H9 (cell line): ENCODE data around the gene DGCR8. TPM values are rescaled to one million over a fixed set of nuclear protein-coding genes. Genes with fewer than 3 reads are reported as not detected.

Source experiments
- DNase-seq: peaks from one replicate; pipeline ENCODE4 v3.0.0-alpha.2; 2017
- H2AFZ ChIP-seq: one replicate; pipeline ENCODE4 v1.6.1; 2013; ENCODE audit warnings: mild to moderate bottlenecking, low read length, control low read depth, moderate library complexity
- H2AK5ac ChIP-seq: 2 replicates; pipeline ENCODE4 v1.6.1; 2013; ENCODE audit warnings: low read length, control low read depth, mixed read lengths; ENCODE audit not compliant: insufficient read length
- H2BK120ac ChIP-seq: one replicate; pipeline ENCODE4 v1.6.1; 2013; ENCODE audit warnings: low read depth, mild to moderate bottlenecking, low read length, control low read depth, inconsistent platforms; ENCODE audit not compliant: poor library complexity, severe bottlenecking
- H2BK12ac ChIP-seq: 2 replicates; pipeline ENCODE4 v1.6.1; 2013; ENCODE audit warnings: low read length, control low read depth, mixed read lengths, low read depth; ENCODE audit not compliant: insufficient read length
- H2BK15ac ChIP-seq: 2 replicates; pipeline ENCODE4 v1.6.1; 2013; ENCODE audit warnings: low read depth, low read length, control low read depth
- H2BK20ac ChIP-seq: one replicate; pipeline ENCODE4 v1.6.1; 2013; ENCODE audit warnings: low read depth, mild to moderate bottlenecking, low read length, control low read depth, inconsistent platforms; ENCODE audit not compliant: poor library complexity, severe bottlenecking
- H2BK5ac ChIP-seq: 2 replicates; pipeline ENCODE4 v1.6.1; 2013; ENCODE audit warnings: low read length, control low read depth, mixed read lengths; ENCODE audit not compliant: insufficient read length
- H3K14ac ChIP-seq: 2 replicates; pipeline ENCODE4 v1.6.1; 2013; ENCODE audit warnings: low read length, control low read depth; ENCODE audit not compliant: insufficient read depth
- H3K18ac ChIP-seq: 2 replicates; pipeline ENCODE4 v1.6.1; 2013; ENCODE audit warnings: low read depth, mild to moderate bottlenecking, mixed read lengths, low read length, control low read depth; ENCODE audit not compliant: insufficient read length
- H3K23ac ChIP-seq: 2 replicates; pipeline ENCODE4 v1.6.1; 2013; ENCODE audit warnings: low read length, control low read depth, mixed read lengths, low read depth; ENCODE audit not compliant: insufficient read length
- H3K23me2 ChIP-seq: 2 replicates; pipeline ENCODE4 v1.6.1; 2013; ENCODE audit warnings: low read depth, mild to moderate bottlenecking, mixed read lengths, low read length, control low read depth; ENCODE audit not compliant: insufficient read length, poor library complexity, severe bottlenecking
- H3K27ac ChIP-seq: 2 replicates; pipeline ENCODE4 v1.5.1; 2013; ENCODE audit warnings: low read length, control low read depth, mixed read lengths, low read depth; ENCODE audit not compliant: insufficient read length
- H3K27me3 ChIP-seq: 2 replicates; pipeline ENCODE4 v1.6.1; 2013; ENCODE audit warnings: low read length, control low read depth, inconsistent platforms; ENCODE audit not compliant: insufficient read depth
- H3K4ac ChIP-seq: 2 replicates; pipeline ENCODE4 v1.6.1; 2013; ENCODE audit warnings: low read depth, mild to moderate bottlenecking, control low read depth, inconsistent platforms, low read length, moderate library complexity
- H3K4me1 ChIP-seq: 2 replicates; pipeline ENCODE4 v1.6.1; 2013; ENCODE audit warnings: low read length, control low read depth, inconsistent platforms; ENCODE audit not compliant: insufficient read depth
- H3K4me2 ChIP-seq: 2 replicates; pipeline ENCODE4 v1.6.1; 2013; ENCODE audit warnings: low read length, control low read depth, mixed read lengths; ENCODE audit not compliant: insufficient read length, insufficient read depth
- H3K56ac ChIP-seq: 2 replicates; pipeline ENCODE4 v1.6.1; 2013; ENCODE audit warnings: low read depth, mild to moderate bottlenecking, mixed read lengths, low read length, control low read depth; ENCODE audit not compliant: insufficient read length
- H3K79me1 ChIP-seq: 2 replicates; pipeline ENCODE4 v1.6.1; 2013; ENCODE audit warnings: low read depth, mild to moderate bottlenecking, moderate library complexity, low read length, control low read depth, inconsistent platforms; ENCODE audit not compliant: insufficient read depth, poor library complexity, severe bottlenecking
- H3K79me2 ChIP-seq: 2 replicates; pipeline ENCODE4 v1.6.1; 2013; ENCODE audit warnings: low read length, control low read depth, inconsistent platforms; ENCODE audit not compliant: insufficient read depth
- H3K9ac ChIP-seq: 2 replicates; pipeline ENCODE4 v1.6.1; 2013; ENCODE audit warnings: low read length, control low read depth, mixed read lengths; ENCODE audit not compliant: insufficient read length; ENCODE audit errors: extremely low read depth
- H3K9me3 ChIP-seq: one replicate; pipeline ENCODE4 v1.6.1; 2013; ENCODE audit warnings: low read depth, low read length, inconsistent platforms; ENCODE audit not compliant: control insufficient read depth
- H3T11ph ChIP-seq: one replicate; pipeline ENCODE4 v1.6.1; 2013; ENCODE audit warnings: mild to moderate bottlenecking, low read length, control low read depth, inconsistent platforms
- H4K20me1 ChIP-seq: one replicate; pipeline ENCODE4 v1.6.1; 2013; ENCODE audit not compliant: control insufficient read depth, insufficient read length, insufficient read depth
- H4K5ac ChIP-seq: 2 replicates; pipeline ENCODE4 v1.6.1; 2013; ENCODE audit warnings: low read depth, mild to moderate bottlenecking, mixed read lengths, low read length, control low read depth; ENCODE audit not compliant: insufficient read length
- H4K8ac ChIP-seq: replicated peaks from 2 replicates; pipeline ENCODE4 v1.6.1; 2013; ENCODE audit warnings: low read length, control low read depth, mixed read lengths, low read depth; ENCODE audit not compliant: insufficient read length
- H4K91ac ChIP-seq: 2 replicates; pipeline ENCODE4 v1.6.1; 2013; ENCODE audit warnings: low read depth, mild to moderate bottlenecking, moderate library complexity, mixed read lengths, low read length, control low read depth; ENCODE audit not compliant: insufficient read length
- H3K27ac Mint-ChIP-seq, 3 experiments: 2 replicates in 2 of 3; 3 replicates in 1 of 3; pipeline ENCODE4 v1.8.0; 2020 to 2021; ENCODE audit warnings: mixed read lengths in 3 of 3, mild to moderate bottlenecking in 1 of 3, moderate library complexity in 1 of 3
- H3K27me3 Mint-ChIP-seq: 2 replicates; pipeline ENCODE4 v1.8.0; 2021; ENCODE audit warnings: low read depth, mild to moderate bottlenecking, moderate library complexity, mixed read lengths
- H3K36me3 Mint-ChIP-seq, 3 experiments: 2 replicates in 2 of 3; 3 replicates in 1 of 3; pipeline ENCODE4 v1.8.0; 2020 to 2021; ENCODE audit warnings: low read depth in 3 of 3, mixed read lengths in 3 of 3; ENCODE audit not compliant: insufficient read depth in 1 of 3
- H3K4me1 Mint-ChIP-seq, 2 experiments: 2 replicates each; pipeline ENCODE4 v1.8.0; 2020; ENCODE audit warnings: mixed read lengths in 2 of 2
- H3K4me3 Mint-ChIP-seq, 2 experiments: 2 replicates in 1 of 2; 3 replicates in 1 of 2; pipeline ENCODE4 v1.8.0; 2020 to 2021; ENCODE audit warnings: mild to moderate bottlenecking in 2 of 2, mixed read lengths in 2 of 2, moderate library complexity in 1 of 2
- H3K9me3 Mint-ChIP-seq, 2 experiments: 2 replicates in 1 of 2; 3 replicates in 1 of 2; pipeline ENCODE4 v1.8.0; 2020; ENCODE audit warnings: mild to moderate bottlenecking in 2 of 2, mixed read lengths in 2 of 2, moderate library complexity in 1 of 2
- WGBS: extraction: QIAGEN DNeasy Blood & Tissue Kit; methylation state at CpG from one replicate; pipeline ENCODE4 v1.1.7; 2013; ENCODE audit warnings: missing lambda C conversion rate, low lambda C conversion rate, mixed read lengths; ENCODE audit not compliant: insufficient read length; ENCODE audit errors: extremely low coverage; 5-methylcytosine and 5-hydroxymethylcytosine counted together
- total RNA-seq: library from RNA; stranded (reverse); gene quantifications from 2 replicates; pipeline ENCODE4 v1.2.1, GENCODE V29; 2021
- TF ChIP-seq, protein P1 (sequence below): fragments of 200-600 bp; sonication (generic); conservative IDR thresholded peaks from 3 replicates; pipeline ENCODE4 v1.8.0; 2021; ENCODE audit warnings: antibody characterized with exemption, mild to moderate bottlenecking

The DGCR8 gene
- total RNA-seq, 1 experiment from 2014 or later = 74.5 TPM

DNA sequence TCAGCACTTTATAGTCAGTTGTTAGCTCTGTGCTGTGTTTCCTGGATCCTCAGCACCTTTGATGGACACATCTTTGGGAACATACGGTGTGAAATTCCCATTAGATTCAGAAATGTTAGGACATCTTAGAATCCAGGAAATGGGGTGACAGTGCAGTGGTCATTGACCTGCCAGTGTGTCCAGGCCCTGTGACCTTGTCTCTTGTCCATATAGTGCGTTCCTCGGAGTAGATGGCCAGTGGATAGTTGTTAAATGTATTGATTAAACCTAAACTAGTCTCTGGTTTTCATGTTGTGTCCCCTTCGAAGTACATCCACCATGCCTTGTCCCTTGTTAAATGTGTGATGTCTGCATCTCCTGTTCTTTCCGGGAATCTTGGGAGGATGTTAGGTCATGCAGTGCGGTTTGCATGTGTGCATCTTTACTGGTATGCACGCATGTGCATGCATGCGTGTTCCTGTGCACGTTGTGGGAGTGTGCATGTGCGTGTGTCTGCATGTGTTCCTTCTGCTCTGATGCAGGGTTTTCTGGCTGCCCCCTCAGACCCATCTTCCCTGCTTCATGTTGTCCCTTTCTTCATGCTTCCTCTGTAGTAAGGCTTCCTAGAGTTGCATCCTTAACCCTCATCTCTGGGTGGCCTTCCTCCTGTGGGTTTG is 4.0 kb downstream of the DGCR8 start:
- Histone ChIP-seq H3K9ac (no peak overlapping the region), H3K14ac (no peak overlapping the region)

More for the DNA sequence above, 4.0 kb downstream of the DGCR8 start:
- no peak overlapping the region for H2BK20ac ChIP-seq
- Mint-ChIP-seq H3K9me3 (no peaks in the 10 kb centered on the region), H3K27ac (peak overlapping the region in 2 of 3 experiments; percentile 86 to 89; a peak in 3 of 7 replicates), H3K27me3 (no peaks in the 10 kb centered on the region), H3K4me3 (no peak overlapping the region; a peak in 3 of 5 replicates), H3K36me3 (peaks cover 34 to 63% (median 52%) of the 10 kb centered on the region in 3 experiments; a peak in 6 of 7 replicates), H3K4me1 (peaks cover 37 to 50% of the 10 kb centered on the region in 2 experiments)
- H3K4ac ChIP-seq = no peak overlapping the region
- peaks cover 35% of the 10 kb centered on the region for H3K79me2 ChIP-seq
- no peak overlapping the region for H3K56ac ChIP-seq
- no peak overlapping the region for H4K91ac ChIP-seq
- no peak overlapping the region for H3T11ph ChIP-seq
- H3K9me3 ChIP-seq = no peaks in the 10 kb centered on the region
- H3K23ac ChIP-seq = no peak overlapping the region
- no peak overlapping the region for H2BK120ac ChIP-seq
- no peak overlapping the region for H3K27ac ChIP-seq
- H2AFZ ChIP-seq = no peak overlapping the region
- TF ChIP-seq, protein P1, sequence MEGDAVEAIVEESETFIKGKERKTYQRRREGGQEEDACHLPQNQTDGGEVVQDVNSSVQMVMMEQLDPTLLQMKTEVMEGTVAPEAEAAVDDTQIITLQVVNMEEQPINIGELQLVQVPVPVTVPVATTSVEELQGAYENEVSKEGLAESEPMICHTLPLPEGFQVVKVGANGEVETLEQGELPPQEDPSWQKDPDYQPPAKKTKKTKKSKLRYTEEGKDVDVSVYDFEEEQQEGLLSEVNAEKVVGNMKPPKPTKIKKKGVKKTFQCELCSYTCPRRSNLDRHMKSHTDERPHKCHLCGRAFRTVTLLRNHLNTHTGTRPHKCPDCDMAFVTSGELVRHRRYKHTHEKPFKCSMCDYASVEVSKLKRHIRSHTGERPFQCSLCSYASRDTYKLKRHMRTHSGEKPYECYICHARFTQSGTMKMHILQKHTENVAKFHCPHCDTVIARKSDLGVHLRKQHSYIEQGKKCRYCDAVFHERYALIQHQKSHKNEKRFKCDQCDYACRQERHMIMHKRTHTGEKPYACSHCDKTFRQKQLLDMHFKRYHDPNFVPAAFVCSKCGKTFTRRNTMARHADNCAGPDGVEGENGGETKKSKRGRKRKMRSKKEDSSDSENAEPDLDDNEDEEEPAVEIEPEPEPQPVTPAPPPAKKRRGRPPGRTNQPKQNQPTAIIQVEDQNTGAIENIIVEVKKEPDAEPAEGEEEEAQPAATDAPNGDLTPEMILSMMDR = no peak
- H4K8ac ChIP-seq = no peak overlapping the region
- H2BK5ac ChIP-seq = no peak overlapping the region
- H3K27me3 ChIP-seq = no peaks in the 10 kb centered on the region
- H3K4me1 ChIP-seq = peaks cover 2% of the 10 kb centered on the region; the same call in 1 of the 2 replicates
- no peak overlapping the region for H3K4me2 ChIP-seq
- H2BK12ac ChIP-seq = no peak overlapping the region
- H2AK5ac ChIP-seq = no peak overlapping the region
- H3K18ac ChIP-seq = no peak overlapping the region
- peak overlapping the region; percentile 33 for H4K5ac ChIP-seq
- H4K20me1 ChIP-seq = peaks cover 6% of the 10 kb centered on the region
- H2BK15ac ChIP-seq = no peak overlapping the region
- H3K23me2 ChIP-seq = peaks cover 8% of the 10 kb centered on the region
- no CpG with 5 or more reads among the region's 10 CpGs for WGBS
- H3K79me1 ChIP-seq = peaks cover 22% of the 10 kb centered on the region
- no peak for DNase-seq
